Breast epithelium (tissue), 4 donors: ENCODE measurements around the gene SRSF11. TPM values are rescaled to one million over a fixed set of nuclear protein-coding genes. Genes with fewer than 3 reads are reported as not detected.

Experiments used
- DNase-seq, 2 donors: peaks; one replicate each; pipeline ENCODE4 v3.0.0-alpha.2; 2019; ENCODE audit warnings: low spot score in 2 of 2
- H3K27ac ChIP-seq, 2 donors: fragments of 200-600 bp; sonication (generic) in 1 of 2; one replicate each; pipeline ENCODE4 v1.5.1; 2016 to 2019; ENCODE audit warnings: mild to moderate bottlenecking in 1 of 2
- H3K27me3 ChIP-seq, 2 donors: fragments of 200-600 bp; sonication (generic) in 1 of 2; one replicate each; pipeline versions ENCODE4 v1.5.1 to v1.6.0; 2017 to 2019; ENCODE audit warnings: control low read depth in 1 of 2, mild to moderate bottlenecking in 1 of 2
- H3K36me3 ChIP-seq: fragments of 200-600 bp; one replicate; pipeline ENCODE4 v1.5.1; 2019
- H3K4me1 ChIP-seq, 2 donors: fragments of 200-600 bp; sonication (generic); one replicate each; pipeline ENCODE4 v1.5.1; 2016 to 2019; ENCODE audit warnings: control low read depth in 1 of 2
- H3K4me3 ChIP-seq, 3 donors: fragments of 200-600 bp; sonication (generic); 1 replicate in 2 of 3; 2 replicates in 1 of 3; pipeline ENCODE4 v1.5.1; 2016 to 2019; ENCODE audit warnings: mild to moderate bottlenecking in 3 of 3, moderate library complexity in 2 of 3
- H3K9me3 ChIP-seq, 2 donors: fragments of 200-600 bp; sonication (generic) in 1 of 2; one replicate each; pipeline ENCODE4 v1.5.1; 2016 to 2019; ENCODE audit warnings: control low read depth in 1 of 2
- POLR2A ChIP-seq: fragments of 450-650 bp; IDR thresholded peaks from one replicate; pipeline ENCODE4 v1.6.1; 2016; ENCODE audit warnings: antibody characterized with exemption, mild to moderate bottlenecking, moderate library complexity
- POLR2AphosphoS5 ChIP-seq, 3 donors: sonication (generic); formaldehyde crosslinking; IDR thresholded peaks; one replicate each; pipeline ENCODE4 v1.6.1; 2017; ENCODE audit warnings: antibody characterized with exemption in 3 of 3
- intact Hi-C: fragments of 100-400 bp; cut with DNase I; formaldehyde crosslinking; loops from one replicate; pipeline ENCODE4 v1.15.1; 2023; ENCODE audit warnings: low total_unique reads
- total RNA-seq, 3 donors: library from RNA; depleted of rRNA; stranded (reverse); fragments of >200 nt; gene quantifications; one replicate each; pipeline ENCODE4 v1.1.0, GENCODE V29; 2016
- TF ChIP-seq, protein P1 (sequence below), 3 donors: fragments of 450-650 bp; IDR thresholded peaks; one replicate each; pipeline ENCODE4 v1.5.1; 2016 to 2017; ENCODE audit warnings: antibody characterized with exemption in 3 of 3, mild to moderate bottlenecking in 3 of 3, moderate library complexity in 3 of 3

The SRSF11 gene
- total RNA-seq, 3 donors from 2014 or later: 200 to 295 (median 225) TPM

DNA sequence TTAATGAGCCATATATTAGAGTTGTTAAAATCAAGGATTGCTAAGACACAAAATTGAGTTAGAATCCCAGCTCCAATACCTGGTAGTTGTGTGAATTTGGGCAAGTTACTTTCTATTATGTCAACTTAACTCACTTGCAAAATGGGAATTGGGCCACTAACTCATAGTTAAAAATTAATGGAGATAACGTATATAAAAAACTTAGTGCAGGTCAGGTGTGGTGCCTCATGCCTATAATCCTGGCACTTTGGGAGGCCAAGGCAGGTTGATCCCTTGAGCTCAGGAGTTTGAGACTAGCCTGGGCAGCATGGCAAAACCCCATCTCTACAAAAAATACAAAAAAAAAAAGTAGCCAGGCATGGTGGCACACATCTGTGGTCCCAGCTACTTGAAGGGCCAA lies 57.5 kb downstream of the SRSF11 start:
- TF ChIP-seq, protein P1, sequence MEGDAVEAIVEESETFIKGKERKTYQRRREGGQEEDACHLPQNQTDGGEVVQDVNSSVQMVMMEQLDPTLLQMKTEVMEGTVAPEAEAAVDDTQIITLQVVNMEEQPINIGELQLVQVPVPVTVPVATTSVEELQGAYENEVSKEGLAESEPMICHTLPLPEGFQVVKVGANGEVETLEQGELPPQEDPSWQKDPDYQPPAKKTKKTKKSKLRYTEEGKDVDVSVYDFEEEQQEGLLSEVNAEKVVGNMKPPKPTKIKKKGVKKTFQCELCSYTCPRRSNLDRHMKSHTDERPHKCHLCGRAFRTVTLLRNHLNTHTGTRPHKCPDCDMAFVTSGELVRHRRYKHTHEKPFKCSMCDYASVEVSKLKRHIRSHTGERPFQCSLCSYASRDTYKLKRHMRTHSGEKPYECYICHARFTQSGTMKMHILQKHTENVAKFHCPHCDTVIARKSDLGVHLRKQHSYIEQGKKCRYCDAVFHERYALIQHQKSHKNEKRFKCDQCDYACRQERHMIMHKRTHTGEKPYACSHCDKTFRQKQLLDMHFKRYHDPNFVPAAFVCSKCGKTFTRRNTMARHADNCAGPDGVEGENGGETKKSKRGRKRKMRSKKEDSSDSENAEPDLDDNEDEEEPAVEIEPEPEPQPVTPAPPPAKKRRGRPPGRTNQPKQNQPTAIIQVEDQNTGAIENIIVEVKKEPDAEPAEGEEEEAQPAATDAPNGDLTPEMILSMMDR (IDR thresholded peaks at IDR 0.05): no peak
- TF ChIP-seq POLR2AphosphoS5 (IDR thresholded peaks at IDR 0.05) (no peak), POLR2A (no peak)
- no peak overlapping the region for H3K27ac ChIP-seq
- H3K27me3 ChIP-seq: no peaks in the 10 kb centered on the region
- H3K9me3 ChIP-seq: no peaks in the 10 kb centered on the region
- H3K4me3 ChIP-seq: no peak overlapping the region
- intact Hi-C loops: no loop called here
- DNase-seq: no peak
- no peaks in the 10 kb centered on the region for H3K36me3 ChIP-seq
- no peaks in the 10 kb centered on the region for H3K4me1 ChIP-seq

DNA sequence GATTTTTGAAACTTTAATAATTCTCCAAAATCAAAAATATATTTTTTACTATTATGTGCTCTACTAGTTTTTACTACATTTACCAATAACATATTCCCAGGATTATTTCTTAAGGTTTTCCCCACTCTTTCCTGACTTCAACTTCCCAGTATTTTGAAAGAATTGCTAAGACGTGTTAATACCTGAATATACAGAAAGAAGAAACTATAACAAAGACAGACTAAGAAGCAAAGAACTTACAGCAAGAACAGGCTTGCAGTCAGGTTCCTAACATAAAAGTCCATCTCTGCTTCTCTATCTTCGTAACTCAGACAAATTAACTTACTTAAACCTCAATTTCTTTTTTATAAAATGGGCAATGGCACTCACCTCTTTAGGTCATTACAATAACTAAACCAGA lies 63.2 kb downstream of the SRSF11 start:
- Histone ChIP-seq H3K36me3 (no peaks in the 10 kb centered on the region), H3K9me3 (no peaks in the 10 kb centered on the region), H3K4me1 (no peaks in the 10 kb centered on the region), H3K27ac (no peak overlapping the region), H3K4me3 (no peak overlapping the region), H3K27me3 (no peaks in the 10 kb centered on the region)
- no peak for TF ChIP-seq POLR2A
- TF ChIP-seq, protein P1 (IDR thresholded peaks at IDR 0.05): no peak
- TF ChIP-seq POLR2AphosphoS5 (IDR thresholded peaks at IDR 0.05): no peak
- no peak for DNase-seq
- intact Hi-C loops: no loop called here

DNA sequence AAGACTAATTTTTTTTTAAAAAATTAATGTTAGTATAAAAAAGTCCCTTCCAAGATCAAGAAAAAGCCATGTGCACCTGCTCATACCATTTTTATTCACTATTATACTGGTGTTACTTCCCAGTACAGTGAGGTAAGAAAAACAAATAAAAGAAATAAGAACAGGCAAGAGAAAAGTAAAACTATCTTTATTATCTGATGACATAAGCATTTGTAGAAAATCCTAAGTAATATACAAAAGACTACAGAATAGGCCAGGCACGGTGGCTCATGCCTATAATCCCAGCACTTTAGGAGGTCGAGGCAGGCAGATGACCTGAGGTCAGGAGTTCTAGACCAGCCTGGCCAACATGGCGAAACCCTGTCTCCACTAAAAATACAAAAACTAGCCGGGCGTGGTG lies 65.3 kb downstream of the SRSF11 start:
- Histone ChIP-seq H3K27ac (no peak overlapping the region), H3K9me3 (no peaks in the 10 kb centered on the region), H3K4me3 (no peak overlapping the region), H3K4me1 (no peaks in the 10 kb centered on the region), H3K27me3 (no peaks in the 10 kb centered on the region), H3K36me3 (no peaks in the 10 kb centered on the region)
- intact Hi-C loops: no loop called here
- no peak for DNase-seq
- TF ChIP-seq, protein P1 (IDR thresholded peaks at IDR 0.05): no peak
- TF ChIP-seq POLR2A (no peak), POLR2AphosphoS5 (IDR thresholded peaks at IDR 0.05) (no peak)

- no peak overlapping the region for H3K4me3 ChIP-seq
- no peaks in the 10 kb centered on the region for H3K4me1 ChIP-seq
- H3K27ac ChIP-seq: no peak overlapping the region
- DNase-seq: no peak
- intact Hi-C loops: no loop called here
- no peaks in the 10 kb centered on the region for H3K36me3 ChIP-seq
- no peaks in the 10 kb centered on the region for H3K9me3 ChIP-seq
- no peak for TF ChIP-seq POLR2AphosphoS5 (IDR thresholded peaks at IDR 0.05)
- TF ChIP-seq, protein P1 (IDR thresholded peaks at IDR 0.05): no peak
- no peak for TF ChIP-seq POLR2A
- H3K27me3 ChIP-seq: no peaks in the 10 kb centered on the region
These were observed 67.0 kb downstream of the SRSF11 start for GRCh38 chr1:70288166-70288565.

DNA sequence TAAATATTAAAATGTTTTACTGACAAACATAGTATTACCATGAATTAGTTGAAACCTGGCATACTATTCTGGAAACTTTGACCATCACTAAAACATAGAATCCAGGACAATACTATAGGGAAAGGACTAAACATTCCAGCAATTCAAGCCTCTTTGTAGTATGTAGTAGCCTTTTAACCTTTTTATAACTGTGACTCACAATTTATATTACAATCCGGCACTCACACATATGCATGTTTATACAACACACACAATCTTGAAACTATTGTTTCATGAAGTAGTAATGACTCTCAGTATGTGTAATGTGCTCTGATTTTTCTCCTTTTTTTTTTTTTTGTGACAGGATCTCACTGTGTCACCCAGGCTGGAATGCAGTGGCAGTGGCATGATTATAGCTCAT lies 69.0 kb downstream of the SRSF11 start:
- Histone ChIP-seq H3K27me3 (no peaks in the 10 kb centered on the region), H3K4me1 (no peaks in the 10 kb centered on the region), H3K27ac (no peak overlapping the region), H3K9me3 (no peaks in the 10 kb centered on the region), H3K4me3 (no peak overlapping the region), H3K36me3 (no peaks in the 10 kb centered on the region)
- intact Hi-C loops: no loop called here
- no peak for TF ChIP-seq POLR2A
- TF ChIP-seq, protein P1 (IDR thresholded peaks at IDR 0.05): no peak
- no peak for DNase-seq
